Ovary (tissue), 9 donors: ENCODE results near the gene RNF212. TPM values are rescaled to one million over a fixed set of nuclear protein-coding genes. Genes with fewer than 3 reads are reported as not detected.

Experiments
- DNase-seq, 5 donors: peaks; one replicate each; pipeline ENCODE4 v3.0.0-alpha.2; 2019 to 2020
- H3K27ac ChIP-seq, 2 donors: fragments of 200-600 bp; one replicate each; pipeline versions ENCODE4 v1.5.1 to v1.8.0; 2019 to 2022
- H3K27me3 ChIP-seq: fragments of 200-600 bp; one replicate; pipeline ENCODE4 v1.8.0; 2022
- H3K36me3 ChIP-seq: fragments of 200-600 bp; sonication (generic); one replicate; pipeline ENCODE4 v1.5.1; 2019
- H3K4me1 ChIP-seq: one replicate; pipeline ENCODE4 v1.8.1; 2013; ENCODE audit warnings: mild to moderate bottlenecking, moderate library complexity; ENCODE audit not compliant: insufficient read depth
- H3K4me3 ChIP-seq: fragments of 200-600 bp; sonication (generic); one replicate; pipeline ENCODE4 v1.5.1; 2017
- H3K9me3 ChIP-seq, 2 donors: fragments of 200-600 bp in 1 of 2; sonication (generic) in 1 of 2; one replicate each; pipeline versions ENCODE4 v1.5.1 to v1.8.1; 2013 to 2019; ENCODE audit warnings: mild to moderate bottlenecking in 1 of 2, moderate library complexity in 1 of 2
- EP300 ChIP-seq: sonication (generic); formaldehyde crosslinking; IDR thresholded peaks from one replicate; pipeline ENCODE4 v1.6.1; 2017; ENCODE audit warnings: antibody characterized with exemption
- POLR2A ChIP-seq: fragments of 450-650 bp; IDR thresholded peaks from one replicate; pipeline ENCODE4 v1.6.1; 2017; ENCODE audit warnings: antibody characterized with exemption, mild to moderate bottlenecking, moderate library complexity
- WGBS, 3 donors: extraction: QIAGEN DNeasy Blood & Tissue Kit in 1 of 3; methylation state at CpG; one replicate each; pipeline versions ENCODE4 v1.1.5 to v1.1.7; 2013 to 2017; 5-methylcytosine and 5-hydroxymethylcytosine counted together
- intact Hi-C, 4 donors: fragments of 100-400 bp; cut with DNase I; formaldehyde crosslinking; loops; one replicate each; pipeline versions ENCODE4 v1.11.0 to v1.15.1; 2022 to 2023
- polyA plus RNA-seq, 2 donors: library from polyadenylated mRNA; stranded (reverse); fragments of 200-250 nt in 1 of 2; fragments of 350-450 nt in 1 of 2; fragmentation: Illumina TruSeq in 1 of 2; extraction: RNeasy Lipid Tissue Mini Kit (QIAGEN cat#74804) in 1 of 2; gene quantifications; one replicate each; pipeline ENCODE4 v1.2.3, GENCODE V29; 2013 to 2014
- total RNA-seq, 7 donors: library from RNA; depleted of rRNA in 2 of 7; stranded (reverse); fragments of >200 nt in 2 of 7; fragmentation: NEBNext Ultra II Directional in 3 of 7; extraction: Animal tissue kit (Norgen Biotek cat#: 25700) in 3 of 7; gene quantifications; one replicate each; pipeline versions ENCODE4 v1.1.0 to v1.2.4, GENCODE V29; 2016 to 2023
- TF ChIP-seq, protein P1 (sequence below), 3 donors: fragments of 450-650 bp in 2 of 3; fragments of 200-600 bp in 1 of 3; IDR thresholded peaks; one replicate each; pipeline versions ENCODE4 v1.5.1 to v1.8.0; 2016 to 2022; ENCODE audit warnings: antibody characterized with exemption in 3 of 3, mild to moderate bottlenecking in 1 of 3
- donor health status: DM: no; HTN: no; CAD: no; lungs with moderate emphysema.
- donor health status: DM: no; HTN: no; CAD: no.
- donor health status: Bipolar disorder and iron deficiency.
- donor health status: DM: yes; HTN: yes; CAD: no.
- donor health status: DM: no; HTN: no; CAD: no.
- donor health status: DM: yes; HTN: yes; CAD: no.

Gene RNF212
- total and polyA plus RNA-seq, 9 donors = 6.2 to 31.0 (median 14.1) TPM

DNA sequence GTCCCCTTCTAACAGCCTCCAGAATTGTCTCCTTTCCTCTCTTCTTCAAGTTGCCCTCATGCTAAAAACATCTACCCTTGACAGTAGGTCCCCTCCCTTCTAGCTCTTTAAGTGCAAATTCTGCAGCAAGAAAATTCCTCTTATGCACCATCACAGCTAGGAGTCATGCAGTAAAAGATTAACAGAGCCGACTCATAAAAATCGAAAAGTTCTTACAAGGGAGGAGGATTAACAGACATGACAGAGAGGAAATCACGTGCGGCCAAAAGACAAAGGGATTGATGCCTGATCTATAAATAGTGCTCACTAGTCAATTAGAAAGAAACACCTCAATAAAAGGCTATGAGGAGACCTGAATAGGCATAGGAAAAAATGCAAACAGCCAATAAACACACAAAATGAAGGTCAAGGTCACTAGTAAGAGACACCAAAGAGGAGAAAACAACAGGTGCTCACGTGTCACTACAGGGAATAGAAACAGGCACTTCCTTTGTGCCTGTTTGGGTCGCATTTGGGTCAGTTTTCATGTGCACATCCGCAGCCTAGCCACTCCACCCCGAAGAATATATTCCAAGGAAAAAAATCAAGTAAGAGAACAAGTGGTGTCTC is 3.4 kb downstream of the RNF212 start:
- Histone ChIP-seq H3K4me1 (peaks cover 6% of the 10 kb centered on the region), H3K36me3 (no peaks in the 10 kb centered on the region), H3K27me3 (no peaks in the 10 kb centered on the region), H3K4me3 (no peak overlapping the region), H3K9me3 (no peaks in the 10 kb centered on the region), H3K27ac (no peak overlapping the region)
- intact Hi-C loops = no loop called here
- TF ChIP-seq POLR2A (no peak), EP300 (no peak)
- TF ChIP-seq, protein P1, sequence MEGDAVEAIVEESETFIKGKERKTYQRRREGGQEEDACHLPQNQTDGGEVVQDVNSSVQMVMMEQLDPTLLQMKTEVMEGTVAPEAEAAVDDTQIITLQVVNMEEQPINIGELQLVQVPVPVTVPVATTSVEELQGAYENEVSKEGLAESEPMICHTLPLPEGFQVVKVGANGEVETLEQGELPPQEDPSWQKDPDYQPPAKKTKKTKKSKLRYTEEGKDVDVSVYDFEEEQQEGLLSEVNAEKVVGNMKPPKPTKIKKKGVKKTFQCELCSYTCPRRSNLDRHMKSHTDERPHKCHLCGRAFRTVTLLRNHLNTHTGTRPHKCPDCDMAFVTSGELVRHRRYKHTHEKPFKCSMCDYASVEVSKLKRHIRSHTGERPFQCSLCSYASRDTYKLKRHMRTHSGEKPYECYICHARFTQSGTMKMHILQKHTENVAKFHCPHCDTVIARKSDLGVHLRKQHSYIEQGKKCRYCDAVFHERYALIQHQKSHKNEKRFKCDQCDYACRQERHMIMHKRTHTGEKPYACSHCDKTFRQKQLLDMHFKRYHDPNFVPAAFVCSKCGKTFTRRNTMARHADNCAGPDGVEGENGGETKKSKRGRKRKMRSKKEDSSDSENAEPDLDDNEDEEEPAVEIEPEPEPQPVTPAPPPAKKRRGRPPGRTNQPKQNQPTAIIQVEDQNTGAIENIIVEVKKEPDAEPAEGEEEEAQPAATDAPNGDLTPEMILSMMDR (IDR thresholded peaks at IDR 0.05) = no peak
- WGBS, 3 donors = 35 to 42% (median 37%) methylated on average over 8 of the region's 8 CpGs
- no peak for DNase-seq

DNA sequence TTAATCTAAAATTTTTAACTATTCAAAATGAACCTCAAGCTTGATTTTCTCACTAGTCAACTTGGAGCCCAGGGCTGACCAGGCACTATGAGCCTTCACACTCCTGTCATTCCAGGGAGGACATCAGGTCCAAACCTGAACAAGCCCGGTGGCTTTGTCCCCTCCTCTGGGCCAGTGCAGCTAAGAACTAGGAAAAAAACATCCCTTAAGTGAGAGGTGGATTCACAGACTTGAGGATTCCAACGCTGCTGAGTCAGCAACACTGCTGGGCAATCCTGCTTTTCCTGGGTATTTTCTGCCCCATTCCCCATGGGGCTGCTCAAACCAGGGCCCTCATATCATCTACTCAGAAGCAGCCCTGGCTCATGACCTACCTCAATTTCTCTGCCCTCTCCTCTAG is 4.0 kb downstream of the RNF212 start:
- H3K4me1 ChIP-seq = peaks cover 6% of the 10 kb centered on the region
- 83 to 92% (median 90%) methylated on average over 2 of the region's 2 CpGs for WGBS, 3 donors
- DNase-seq = no peak

DNA sequence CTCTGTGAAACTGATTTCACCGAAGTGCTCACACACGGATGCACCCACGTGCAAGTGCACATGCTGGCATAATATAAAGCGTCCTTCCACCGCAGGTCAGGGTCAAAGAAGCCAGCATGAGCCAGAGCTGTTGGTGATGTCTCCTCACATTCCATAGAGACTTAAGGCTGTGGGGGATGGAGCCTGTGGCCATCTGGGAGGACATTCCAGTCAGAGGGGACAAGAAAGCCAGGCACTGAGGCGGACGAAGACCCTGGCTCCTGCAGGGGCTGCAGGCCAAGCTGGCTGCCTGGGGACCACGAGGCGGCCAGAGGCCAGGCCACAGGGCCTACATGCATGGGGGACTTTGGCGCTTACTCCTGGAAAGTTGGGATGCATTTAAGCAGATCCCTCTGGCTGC is 7.7 kb downstream of the RNF212 start:
- intact Hi-C loops = no loop called here
- H3K27ac ChIP-seq = no peak overlapping the region
- H3K9me3 ChIP-seq = no peaks in the 10 kb centered on the region
- H3K4me1 ChIP-seq = no peaks in the 10 kb centered on the region
- H3K4me3 ChIP-seq = no peak overlapping the region
- no peaks in the 10 kb centered on the region for H3K36me3 ChIP-seq
- no peak for DNase-seq
- no peak for TF ChIP-seq EP300
- TF ChIP-seq, protein P1 (IDR thresholded peaks at IDR 0.05) = no peak
- TF ChIP-seq POLR2A = no peak
- WGBS, 3 donors = 50 to 62% (median 59%) methylated on average over 10 of the region's 10 CpGs
- no peaks in the 10 kb centered on the region for H3K27me3 ChIP-seq

More for the DNA sequence above, 4.0 kb downstream of the RNF212 start:
- intact Hi-C loops = no loop called here
- Histone ChIP-seq H3K9me3 (no peaks in the 10 kb centered on the region), H3K4me3 (no peak overlapping the region), H3K27me3 (no peaks in the 10 kb centered on the region), H3K27ac (no peak overlapping the region), H3K36me3 (no peaks in the 10 kb centered on the region)
- TF ChIP-seq POLR2A = no peak
- TF ChIP-seq EP300 = no peak
- TF ChIP-seq, protein P1 (IDR thresholded peaks at IDR 0.05) = no peak

DNA sequence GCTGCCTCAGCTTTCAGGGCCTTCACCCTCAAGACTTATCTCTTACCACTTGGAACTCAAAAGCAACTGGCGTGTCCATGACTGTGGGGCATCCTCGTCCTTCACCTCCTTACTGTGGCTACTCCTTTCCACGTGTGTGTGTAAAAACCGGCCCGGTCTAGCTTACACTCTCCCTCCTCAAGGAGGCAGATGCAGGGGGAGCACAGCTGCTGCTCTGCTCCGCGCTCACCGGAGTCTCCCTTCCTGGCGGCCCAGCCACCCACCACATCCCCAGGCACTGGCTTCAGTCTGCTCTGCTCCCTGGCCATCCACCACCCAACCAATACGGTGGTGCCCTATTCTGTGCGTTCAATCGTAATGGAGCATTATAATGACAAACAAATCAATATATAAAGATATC is 8.3 kb downstream of the RNF212 start:
- Histone ChIP-seq H3K4me1 (no peaks in the 10 kb centered on the region), H3K9me3 (no peaks in the 10 kb centered on the region), H3K4me3 (no peak overlapping the region), H3K27ac (no peak overlapping the region), H3K27me3 (no peaks in the 10 kb centered on the region), H3K36me3 (no peaks in the 10 kb centered on the region)
- intact Hi-C loops = no loop called here
- no peak for DNase-seq
- WGBS, 3 donors = 78 to 87% (median 82%) methylated on average over 12 of the region's 12 CpGs
- TF ChIP-seq POLR2A (no peak), EP300 (no peak)
- TF ChIP-seq, protein P1 (IDR thresholded peaks at IDR 0.05) = no peak
